HG03175 (cell line): ENCODE results near the gene SUPT3H.

Experiments
- ATAC-seq: cut with Tn5 transposase; IDR thresholded peaks from one replicate; pipeline ENCODE4 v1.9.1; 2021; ENCODE audit warnings: mild to moderate bottlenecking, moderate library complexity; ENCODE audit not compliant: unreplicated experiment

Gene SUPT3H

DNA sequence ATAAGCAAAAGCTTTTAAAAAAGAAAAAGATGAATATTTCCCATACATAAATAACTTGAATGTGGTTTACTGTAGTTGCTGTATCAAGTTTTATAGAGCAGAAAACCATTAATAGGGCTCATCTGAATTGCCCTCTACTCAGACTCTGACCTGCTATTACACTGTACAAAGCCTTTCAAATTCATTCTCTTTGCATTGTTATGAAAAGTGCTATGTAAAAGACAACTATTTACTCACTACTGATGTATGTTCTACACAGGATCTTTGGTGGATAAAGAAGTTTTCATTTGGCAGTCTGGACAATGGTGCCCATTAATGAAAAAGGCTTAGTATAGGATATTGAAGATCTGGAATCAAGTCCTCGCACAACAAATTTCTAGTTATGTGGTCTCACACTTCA, 248.7 kb downstream of the SUPT3H start:
- no peak for ATAC-seq

DNA sequence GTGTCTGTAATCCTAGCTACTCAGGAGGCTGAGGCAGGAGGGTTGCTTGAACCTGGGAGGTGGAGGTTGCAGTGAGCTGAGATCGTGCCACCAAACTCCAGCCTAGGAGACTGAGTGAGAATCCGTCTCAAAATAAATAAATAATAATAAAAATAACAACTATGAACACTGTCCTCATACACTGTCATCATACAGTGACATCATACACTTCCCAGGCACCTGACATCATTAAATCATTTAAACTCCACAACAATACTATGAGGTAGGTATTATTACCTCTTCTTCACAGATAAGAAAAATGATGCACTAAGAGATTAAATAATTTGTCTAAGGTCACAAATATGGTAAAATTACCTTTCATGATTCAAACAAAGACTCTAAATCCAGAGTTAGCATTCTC, 250.5 kb downstream of the SUPT3H start:
- no peak for ATAC-seq

DNA sequence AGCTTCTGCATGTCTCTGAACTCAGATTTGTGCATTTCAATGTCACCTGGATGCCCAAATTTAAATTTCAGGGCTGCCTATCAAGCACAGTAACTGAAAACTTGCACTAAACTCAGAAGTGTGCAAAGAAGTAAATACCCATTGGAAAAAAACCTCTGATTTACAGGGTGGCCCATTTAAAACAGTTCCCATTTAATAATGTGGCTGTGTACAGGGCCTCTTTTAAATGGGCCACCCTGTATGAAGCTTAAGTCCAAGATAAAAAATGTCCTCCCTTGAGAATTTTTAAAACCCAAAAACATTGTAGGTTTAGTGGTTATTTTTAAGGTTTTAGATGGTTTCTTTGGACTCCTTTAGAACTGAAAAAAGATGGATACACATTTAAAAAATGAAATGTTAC, 251.7 kb downstream of the SUPT3H start:
- no peak for ATAC-seq

DNA sequence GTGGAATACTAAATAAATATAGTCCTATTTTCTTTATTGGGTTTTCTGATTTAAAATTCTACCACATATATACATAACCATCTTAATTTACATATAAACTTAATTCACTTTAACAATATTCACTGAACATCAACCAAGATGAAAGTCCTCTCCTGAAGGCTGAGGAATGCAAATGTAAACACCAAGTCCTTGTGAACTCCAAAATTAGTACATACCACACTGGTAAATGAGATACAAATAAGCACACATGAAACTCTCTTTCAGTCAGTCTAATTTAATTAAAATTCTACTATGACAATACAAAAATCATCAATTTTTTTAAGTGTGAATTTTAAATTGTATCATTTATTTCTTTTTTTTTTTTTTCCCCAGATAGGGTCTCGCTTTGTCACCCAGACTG, 254.7 kb downstream of the SUPT3H start:
- ATAC-seq, result no peak

DNA sequence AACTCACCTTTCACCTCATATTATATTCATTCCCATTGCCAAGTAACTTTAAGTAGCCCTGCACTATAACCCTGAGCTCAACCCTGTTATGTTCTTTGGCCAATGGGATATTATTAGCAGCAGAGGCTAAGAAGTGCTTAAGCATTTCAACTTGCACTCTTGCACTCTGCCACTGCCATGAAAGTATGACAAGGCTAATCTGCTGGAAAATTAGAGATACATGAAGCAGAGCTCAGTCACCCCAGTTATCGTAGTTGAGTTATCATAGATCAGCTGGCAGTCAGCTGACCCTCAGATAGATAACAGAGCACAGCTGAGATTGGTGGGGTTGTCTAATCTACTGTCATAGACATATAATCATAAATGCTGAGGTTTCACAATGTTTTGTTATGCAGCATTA, 259.0 kb downstream of the SUPT3H start:
- ATAC-seq, result no peak

DNA sequence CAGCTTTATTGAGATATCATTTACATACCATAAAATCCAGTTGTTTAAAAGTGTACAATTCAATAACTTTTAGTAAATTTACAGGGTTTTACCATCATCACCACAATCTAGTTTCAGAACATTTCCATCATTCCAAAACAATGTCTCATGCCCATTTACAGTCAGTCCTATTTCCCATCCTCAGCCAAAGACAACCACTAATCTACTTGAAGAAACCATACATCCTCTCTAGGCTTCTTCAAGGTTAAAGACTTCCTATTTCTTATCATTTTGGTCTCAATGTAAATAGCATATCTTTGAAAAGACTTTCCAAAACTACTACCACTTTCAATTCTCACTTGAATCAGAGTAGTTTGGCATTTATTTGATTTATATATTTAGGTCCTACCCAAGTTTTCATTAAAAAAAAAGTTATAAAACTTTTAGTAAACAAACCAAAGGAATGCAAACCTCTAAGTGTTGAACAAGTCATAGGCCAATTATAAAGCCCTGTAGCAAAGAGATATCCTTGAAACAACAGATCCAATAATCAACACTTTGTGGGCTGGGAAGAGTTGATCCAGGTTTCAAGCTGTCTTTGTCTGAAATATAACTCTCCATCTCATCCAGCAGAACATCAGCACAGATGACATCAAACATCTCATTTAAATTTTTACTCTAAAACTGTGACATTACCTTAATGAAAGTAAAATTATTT, 260.9 kb downstream of the SUPT3H start:
- no peak for ATAC-seq

DNA sequence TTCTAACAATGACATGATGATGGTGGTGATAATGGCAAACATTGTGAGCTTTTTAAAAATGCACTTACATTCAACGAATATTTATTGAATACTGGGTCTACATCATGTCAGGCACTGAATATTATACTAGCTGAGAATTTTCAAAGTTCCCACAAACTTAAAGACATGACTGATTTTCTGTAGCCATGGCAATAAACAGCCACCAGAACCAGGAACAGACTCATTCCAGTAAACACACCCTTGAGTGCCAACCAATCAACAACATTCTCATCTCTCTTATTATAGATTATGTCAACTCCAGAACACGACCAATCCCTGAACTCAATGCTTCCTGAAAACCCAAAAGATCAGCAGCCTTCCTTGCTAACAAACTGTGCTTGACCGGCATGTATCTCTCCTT, 262.0 kb downstream of the SUPT3H start:
- ATAC-seq, result no peak

DNA sequence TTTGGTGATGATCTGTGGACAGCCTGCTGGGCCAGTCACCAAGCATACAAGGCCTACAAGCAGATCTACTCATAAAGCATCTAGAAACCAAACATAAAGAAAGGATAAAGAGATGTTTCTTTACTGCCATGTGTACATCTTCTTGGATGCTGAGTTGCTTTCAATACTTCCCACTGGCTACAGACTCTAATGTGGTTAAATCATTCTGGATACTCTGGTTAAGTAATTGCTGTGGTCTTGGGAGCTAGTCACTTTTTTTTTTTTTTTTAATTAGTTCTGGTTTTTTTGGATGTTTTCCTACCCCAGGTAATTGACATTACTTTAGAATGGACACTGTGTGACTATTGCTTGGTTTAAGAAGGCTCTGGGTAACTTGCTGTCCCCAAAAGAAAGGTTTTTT, 265.0 kb downstream of the SUPT3H start:
- no peak for ATAC-seq

DNA sequence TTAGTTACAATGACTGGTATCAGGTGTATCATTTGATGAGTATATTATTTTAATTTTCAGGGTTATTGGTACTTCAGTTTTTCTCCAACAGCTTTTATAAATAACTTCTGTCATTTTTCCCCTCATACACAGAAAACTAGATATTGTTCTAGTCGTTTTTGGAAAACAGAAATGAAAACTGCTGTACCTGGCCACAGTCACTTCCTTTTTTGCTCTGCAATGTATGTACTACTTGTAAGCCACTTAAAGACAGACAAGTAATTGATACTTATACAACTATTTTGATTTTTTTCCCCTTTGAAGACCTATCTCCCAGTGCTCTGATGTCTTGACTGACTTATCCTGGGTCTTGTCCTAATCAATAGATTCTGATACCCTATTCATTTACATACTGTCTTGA, 268.2 kb downstream of the SUPT3H start:
- no peak for ATAC-seq

DNA sequence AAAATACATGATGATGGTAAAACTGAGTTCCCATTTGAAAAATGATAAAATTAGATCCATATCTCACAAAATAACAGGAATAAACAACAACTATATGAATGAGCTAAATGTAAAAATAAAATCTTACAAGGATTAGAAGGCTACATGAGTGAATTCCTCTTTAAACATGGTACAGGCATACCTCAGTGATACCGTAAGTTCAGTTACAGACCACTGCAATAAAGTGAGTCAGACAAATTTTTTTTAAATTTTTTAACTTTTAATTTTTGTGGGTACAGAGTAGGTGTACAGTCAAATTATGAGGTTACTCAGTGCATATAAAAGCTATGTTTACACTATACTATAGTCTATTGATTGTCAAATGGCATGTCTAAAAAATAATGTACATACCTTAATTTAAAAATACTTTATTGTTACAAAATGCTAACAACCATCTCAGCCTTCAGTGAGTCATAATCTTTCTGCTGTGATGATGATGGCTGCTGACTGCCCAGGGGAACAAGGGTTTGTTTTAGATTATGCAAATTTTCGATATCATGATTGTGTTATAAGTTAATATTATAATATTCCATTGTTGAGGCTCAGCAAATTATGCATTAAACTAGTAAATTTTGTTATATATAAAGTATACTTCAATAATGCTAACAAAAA, 272.4 kb downstream of the SUPT3H start:
- ATAC-seq, result no peak

DNA sequence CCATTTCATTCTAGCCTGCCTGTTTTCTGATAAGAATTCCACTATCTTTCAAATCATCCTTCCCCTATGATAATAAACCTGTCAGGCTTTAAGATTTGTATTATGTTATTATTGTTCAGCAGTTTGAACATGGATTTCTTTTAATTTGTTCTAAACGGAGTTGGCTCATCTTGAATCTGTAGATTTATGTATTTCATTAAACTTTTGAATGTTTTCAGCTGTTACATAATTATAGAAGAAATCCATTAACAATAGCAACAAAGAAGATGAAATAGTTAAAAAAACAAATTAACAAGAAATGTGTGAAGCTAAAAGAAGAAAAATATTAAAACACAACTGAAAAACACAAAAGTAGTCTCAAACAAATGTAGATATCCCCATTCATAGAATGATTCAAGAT, 273.3 kb downstream of the SUPT3H start:
- no peak for ATAC-seq

DNA sequence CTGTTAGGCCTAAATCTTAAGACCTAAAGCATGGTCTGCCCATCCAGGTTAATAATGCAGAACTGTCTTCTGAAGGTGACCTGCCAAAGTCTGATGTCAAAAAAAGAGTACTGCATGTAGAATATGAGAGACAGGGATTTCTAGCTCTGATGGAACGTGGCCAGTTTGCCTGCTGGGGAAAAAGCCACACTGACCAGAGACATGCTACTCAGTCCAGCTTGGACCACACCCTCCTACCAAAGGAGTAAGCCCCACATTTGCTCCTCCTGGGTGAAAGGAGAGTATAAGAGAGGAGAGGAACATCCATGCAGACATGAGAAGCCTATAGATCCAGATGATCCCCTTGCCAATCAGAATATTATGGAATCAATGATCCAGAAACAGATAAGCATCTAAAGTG, 279.5 kb downstream of the SUPT3H start:
- no peak for ATAC-seq

DNA sequence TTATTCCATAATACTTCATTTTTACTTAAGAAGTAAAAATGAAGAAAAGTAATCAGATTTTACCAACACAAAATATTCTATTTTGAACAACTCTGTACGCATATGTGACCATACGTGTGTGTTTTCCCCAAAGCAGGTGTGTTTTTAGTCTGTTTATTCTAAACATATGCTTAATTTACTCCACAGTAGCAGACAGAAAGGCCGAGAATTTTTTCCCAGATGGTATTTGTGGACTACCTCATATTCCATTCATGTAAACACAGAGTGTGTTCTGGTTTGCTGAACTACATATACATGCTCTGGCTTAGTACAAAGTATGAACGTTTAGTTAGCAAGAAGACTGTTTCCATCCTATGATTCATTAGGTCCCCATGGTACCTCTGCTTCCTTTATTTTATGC, 282.9 kb downstream of the SUPT3H start:
- ATAC-seq, result no peak

DNA sequence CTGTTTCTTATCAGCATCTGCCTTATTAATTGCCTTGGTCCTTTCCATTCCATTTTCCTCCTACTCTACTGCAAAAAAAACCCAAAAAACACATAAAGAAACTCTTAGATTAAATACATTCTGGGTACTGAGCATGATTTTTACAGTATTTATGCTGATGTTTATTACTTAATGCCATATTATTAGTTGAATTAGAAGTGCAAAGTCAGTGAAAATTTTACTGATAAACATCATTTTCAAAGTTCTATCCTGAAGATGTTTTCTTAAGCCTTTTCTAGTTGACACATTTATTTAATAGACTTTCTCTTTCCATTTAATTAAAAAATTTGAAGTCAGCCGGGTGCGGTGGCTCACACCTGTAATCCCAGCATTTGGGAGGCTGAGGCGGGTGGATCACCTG, 285.6 kb downstream of the SUPT3H start:
- ATAC-seq, result no peak

DNA sequence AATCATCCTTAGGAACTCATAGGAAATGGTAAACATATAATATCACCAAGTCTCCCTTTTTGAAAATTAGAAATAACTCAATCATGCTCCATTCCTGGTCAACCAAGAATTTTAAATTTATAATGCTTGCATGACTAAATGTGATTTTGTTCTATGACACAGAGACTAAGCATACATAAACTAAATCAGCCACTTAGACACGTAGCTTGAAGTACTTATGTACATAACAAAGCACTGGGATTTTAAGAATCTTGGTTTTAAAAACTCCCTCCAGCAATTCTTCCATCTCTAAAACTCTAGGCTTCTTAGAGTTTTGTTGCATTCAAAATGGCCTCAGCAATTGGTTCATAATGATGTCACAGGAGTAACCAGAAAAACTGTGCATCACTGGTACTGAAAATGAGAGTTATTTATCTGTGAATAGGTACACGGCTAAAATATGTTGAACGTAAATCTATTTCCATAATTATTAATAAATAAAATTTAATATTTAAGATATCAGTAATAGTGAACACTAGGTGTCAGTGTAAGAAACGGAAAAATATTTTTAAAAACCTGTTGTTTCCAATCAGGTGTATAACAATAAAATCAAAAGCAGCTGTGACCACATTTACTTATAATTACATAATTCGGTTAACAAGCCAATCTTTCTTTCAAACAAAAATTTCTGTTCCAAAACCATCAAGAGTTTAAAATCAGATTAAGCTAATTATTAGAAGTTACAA, 291.2 kb downstream of the SUPT3H start:
- ATAC-seq, result no peak

DNA sequence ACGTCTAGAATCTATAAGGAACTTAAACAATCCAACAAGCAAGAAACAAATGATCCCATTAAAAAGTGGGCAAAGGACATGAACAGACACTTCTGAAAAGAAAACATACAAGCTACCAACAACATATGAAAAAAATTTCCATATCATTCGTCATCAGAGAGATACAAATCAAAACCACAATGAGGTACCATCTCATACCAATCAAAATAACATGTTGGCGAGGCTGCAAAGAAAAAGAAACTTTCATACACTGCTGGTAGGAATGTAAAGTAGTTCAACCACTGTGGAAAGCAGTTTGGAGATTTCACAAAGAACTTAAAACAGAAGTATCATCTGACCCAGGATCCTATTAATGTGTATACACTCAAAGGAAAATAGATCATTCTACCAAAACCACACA, 293.5 kb downstream of the SUPT3H start:
- ATAC-seq, result no peak

DNA sequence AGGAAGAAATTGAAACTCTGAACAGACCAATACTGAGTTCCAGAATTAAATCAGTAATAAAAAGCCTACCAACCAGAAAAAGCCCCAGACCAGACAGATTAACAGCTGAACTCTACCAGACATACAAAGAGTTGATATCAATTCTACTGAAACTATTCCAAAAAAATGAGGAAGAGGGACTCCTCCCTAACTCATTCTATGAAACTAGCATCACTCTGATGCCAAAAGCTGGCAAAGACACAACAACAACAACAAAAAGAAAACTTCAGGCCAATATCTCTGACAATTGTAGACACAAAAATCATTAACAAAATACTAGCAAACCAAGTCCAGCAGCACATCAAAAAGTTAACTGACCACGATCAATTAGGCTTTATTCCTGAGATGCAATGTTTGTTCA, 295.6 kb downstream of the SUPT3H start:
- ATAC-seq, result no peak

DNA sequence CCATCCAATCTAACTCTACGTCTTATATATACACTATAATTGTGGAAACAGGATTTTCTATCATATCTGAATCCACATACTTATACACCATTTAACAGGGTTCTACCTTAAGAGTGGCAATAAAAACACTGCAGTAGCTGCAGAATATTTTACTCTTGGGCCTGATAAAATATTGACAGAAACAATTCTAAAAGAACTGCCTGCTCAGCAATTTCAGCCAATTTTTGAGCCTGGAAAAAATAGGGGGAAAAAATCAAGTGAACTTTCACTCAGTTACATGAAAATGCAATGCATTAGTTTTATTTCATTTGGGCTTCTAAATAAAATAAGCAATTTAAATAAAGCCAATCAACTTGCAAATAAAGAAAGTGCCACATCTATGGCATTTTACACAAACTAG, 296.1 kb downstream of the SUPT3H start:
- ATAC-seq, result no peak

DNA sequence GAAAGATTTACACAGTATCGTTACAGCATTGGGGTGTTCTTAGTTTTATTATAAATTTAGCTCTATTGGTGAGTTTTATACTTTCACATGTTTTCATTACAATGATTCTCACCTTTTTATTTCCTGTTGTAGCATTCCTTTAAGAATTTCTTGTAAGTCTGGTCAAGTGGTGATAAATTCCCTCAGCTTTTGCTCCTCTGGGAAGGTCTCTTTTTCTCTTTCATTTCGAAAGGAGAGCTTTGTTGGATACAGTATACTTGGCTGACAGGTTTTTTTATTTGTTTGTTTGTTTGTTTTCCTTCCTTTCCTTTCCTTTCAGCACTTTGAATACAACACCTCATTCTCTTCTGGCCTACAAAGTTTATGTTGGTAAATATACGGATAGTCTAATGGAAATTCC, 299.3 kb downstream of the SUPT3H start:
- ATAC-seq, result no peak

DNA sequence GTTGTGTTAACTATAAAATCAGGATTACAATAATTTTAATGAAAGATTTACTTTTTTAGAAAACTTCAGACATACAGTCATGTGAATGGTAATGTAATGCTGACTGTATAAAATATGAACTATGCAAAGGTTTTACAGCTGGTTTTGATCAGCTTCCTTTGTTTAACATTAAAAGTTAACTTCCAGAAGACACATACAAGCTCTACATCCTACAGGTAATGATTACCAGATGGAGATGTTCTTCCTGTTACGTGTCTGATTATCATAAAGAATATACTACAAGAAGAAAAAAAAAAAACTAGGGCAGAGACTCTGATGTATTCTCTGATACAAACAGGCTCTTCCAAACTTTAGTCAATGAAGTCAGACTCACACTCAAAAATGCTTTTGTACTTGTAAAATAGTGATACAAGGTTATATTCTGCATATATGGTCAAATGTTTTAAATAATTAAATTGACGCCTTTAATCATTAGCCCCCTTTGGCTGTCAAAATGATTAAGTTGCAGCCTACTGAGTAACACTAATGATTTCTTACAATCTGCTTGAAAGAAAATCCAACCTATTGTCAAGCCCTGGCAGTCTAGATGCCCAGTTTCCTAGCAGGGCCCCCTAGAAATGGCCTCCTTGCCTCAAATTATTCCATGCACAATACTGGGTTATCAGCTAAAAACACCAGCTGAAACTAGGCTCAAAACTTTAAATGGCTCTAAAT, 301.4 kb downstream of the SUPT3H start:
- no peak for ATAC-seq

DNA sequence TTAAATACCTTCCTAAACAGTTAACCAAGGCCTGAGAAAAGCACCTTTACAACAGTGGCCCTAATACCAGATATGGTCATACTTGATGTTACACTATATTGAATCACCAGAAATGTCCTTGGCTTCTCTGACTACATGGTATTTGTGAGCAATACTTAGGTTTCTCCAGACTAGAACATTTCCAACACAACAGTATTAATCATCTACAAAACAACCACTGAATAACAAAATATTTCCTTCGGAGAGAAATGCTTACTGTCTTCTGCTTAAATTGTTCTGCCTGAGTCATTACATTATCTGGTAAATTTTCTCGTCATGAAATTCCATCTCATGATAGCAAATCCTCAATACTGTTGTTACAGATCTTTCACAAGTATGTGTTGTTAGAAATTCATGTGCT, 302.5 kb downstream of the SUPT3H start:
- no peak for ATAC-seq

DNA sequence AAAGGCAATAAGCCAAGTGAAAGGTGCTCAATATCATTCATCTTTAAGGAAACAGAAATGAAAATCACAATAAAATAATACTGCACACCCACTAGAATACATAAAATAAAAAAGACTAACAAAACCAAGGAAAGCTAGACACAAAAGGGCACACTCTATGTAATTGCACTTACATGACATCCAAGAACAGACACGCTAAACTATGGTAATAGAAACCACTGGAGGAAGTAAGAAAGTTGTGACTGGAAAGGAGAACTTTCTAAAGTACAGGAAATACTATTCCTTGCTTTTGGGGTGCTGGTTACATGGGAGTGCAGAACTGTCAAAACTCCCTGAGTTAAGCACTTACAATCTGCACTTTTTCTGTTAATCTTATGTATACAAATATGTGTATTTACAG, 303.3 kb downstream of the SUPT3H start:
- ATAC-seq, result no peak
